Heart right ventricle (tissue), 16 donors: ENCODE results near the gene IFNL4. TPM values are rescaled to one million over a fixed set of nuclear protein-coding genes. Genes with fewer than 3 reads are reported as not detected.

Experiments
- ATAC-seq, 8 donors: fragments of 200-7000 bp; cut with Tn5 transposase; one replicate each; pipeline ENCODE4 v1.9.1; 2020; ENCODE audit warnings: mild to moderate bottlenecking in 8 of 8, moderate library complexity in 8 of 8, moderate number of reproducible peaks in 1 of 8
- DNase-seq, 2 donors: peaks; one replicate each; pipeline ENCODE4 v3.0.0-alpha.2; 2020
- H3K27ac ChIP-seq, 10 donors: fragments of 200-600 bp; sonication (generic) in 2 of 10; one replicate each; pipeline versions ENCODE4 v1.5.0 to v1.8.0; 2020 to 2022; ENCODE audit warnings: mild to moderate bottlenecking in 3 of 10
- H3K27me3 ChIP-seq, 7 donors: fragments of 200-600 bp; one replicate each; pipeline ENCODE4 v1.8.0; 2021 to 2022; ENCODE audit warnings: mild to moderate bottlenecking in 2 of 7
- H3K36me3 ChIP-seq, 9 donors: fragments of 200-600 bp; sonication (generic) in 1 of 9; one replicate each; pipeline versions ENCODE4 v1.5.0 to v1.8.0; 2020 to 2022; ENCODE audit warnings: mild to moderate bottlenecking in 2 of 9
- H3K4me1 ChIP-seq, 9 donors: fragments of 200-600 bp; sonication (generic) in 1 of 9; one replicate each; pipeline versions ENCODE4 v1.5.0 to v1.8.0; 2020 to 2022; ENCODE audit warnings: mild to moderate bottlenecking in 4 of 9
- H3K4me3 ChIP-seq, 10 donors: fragments of 200-600 bp; sonication (generic) in 2 of 10; one replicate each; pipeline versions ENCODE4 v1.5.0 to v1.8.0; 2020 to 2022; ENCODE audit warnings: mild to moderate bottlenecking in 7 of 10, moderate library complexity in 2 of 10
- H3K9me3 ChIP-seq, 11 donors: fragments of 200-600 bp in 10 of 11; sonication (generic) in 2 of 11; one replicate each; pipeline versions ENCODE4 v1.5.0 to v1.8.0; 2013 to 2022; ENCODE audit warnings: mild to moderate bottlenecking in 2 of 11, control low read depth in 1 of 11, moderate library complexity in 1 of 11
- WGBS, 2 donors: extraction: QIAGEN DNeasy Blood & Tissue Kit; methylation state at CpG; one replicate each; pipeline ENCODE4 v1.1.7; 2013; ENCODE audit warnings: inconsistent platforms in 1 of 2; 5-methylcytosine and 5-hydroxymethylcytosine counted together
- intact Hi-C, 10 donors: fragments of 100-400 bp; cut with DNase I; formaldehyde crosslinking; loops; one replicate each; pipeline versions ENCODE4 v1.11.1 to v1.14.2; 2022
- polyA plus RNA-seq, 2 donors: library from polyadenylated mRNA; stranded (reverse); fragments of 200-250 nt; gene quantifications; one replicate each; pipeline ENCODE4 v1.2.3, GENCODE V29; 2013
- total RNA-seq, 10 donors: library from RNA; stranded (reverse); fragmentation: NEBNext Ultra II Directional in 3 of 10; extraction: Animal tissue kit (Norgen Biotek cat#: 25700) in 3 of 10; gene quantifications; one replicate each; pipeline versions ENCODE4 v1.2.1 to v1.2.4, GENCODE V29; 2021 to 2023
- TF ChIP-seq, protein P1 (sequence below), 9 donors: fragments of 200-600 bp; sonication (generic) in 2 of 9; IDR thresholded peaks; one replicate each; pipeline versions ENCODE4 v1.5.0 to v1.8.0; 2021 to 2022; ENCODE audit warnings: antibody characterized with exemption in 9 of 9, mild to moderate bottlenecking in 5 of 9, moderate library complexity in 1 of 9
- donor health status: Arrhythmogenic right ventricular cardiomyopathy.
- donor health status: ischemic (EF 13 %, LVEDD 7.1; RV severe dilation, severe dysfunction).
- donor health status: healthy with polysubstance abuse.
- donor health status: DM: no; HTN: yes; CAD: no.
- donor health status: DM: no; HTN: no; CAD: no.
- donor health status: ischemic (EF 25% LVEDD 6.9; RV normal size, moderate dysfunction).
- donor health status: ischemic (EF 25% LVEDD 5.7; RV mildly dilated, moderate dysfunction).
- donor health status: healthy.
- donor health status: DM: yes; HTN: yes; CAD: no.
- donor health status: Ischemic cardiomyopathy.
- donor health status: ischemic (EF 35%, LVEDD 5.7; RV mildly dilated, moderate dysfunction).
- donor health status: nonischemic (EF 11% LVEDD 7.7; RV severe dilation, severe dysfunction).
- donor health status: DM: yes; HTN: yes; CAD: no.
- donor health status: PGD.
- donor health status: ischemic (EF 29% LVEDD 5.4; RV normal size, mild dysfunction).
- donor health status: nonischemic (EF 23%, LVEDD 6.1; RV moderate dilation, normal function).

The IFNL4 gene
- total and polyA plus RNA-seq, 12 donors: not detected

DNA sequence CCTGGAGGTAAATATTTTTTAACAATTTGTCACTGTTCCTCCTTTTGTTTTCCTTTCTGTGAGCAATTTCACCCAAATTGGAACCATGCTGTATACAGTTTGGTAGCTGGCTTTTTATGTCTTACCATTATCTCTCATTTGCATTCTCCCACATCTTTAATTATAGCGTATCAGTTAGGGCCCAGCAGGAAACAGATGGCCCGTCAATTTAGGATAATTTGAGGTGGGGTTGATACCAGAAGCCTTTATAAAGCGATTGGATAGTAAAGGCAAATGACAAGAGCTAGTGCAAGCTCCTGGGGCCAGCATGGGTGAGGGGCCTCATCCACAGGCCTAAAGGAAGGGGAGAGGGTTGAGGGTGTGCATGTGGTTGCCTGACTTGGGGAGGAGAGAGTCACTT, 3.8 kb upstream of the IFNL4 start:
- Histone ChIP-seq H3K9me3 (peaks cover 0 to 9% (median 0%) of the 10 kb centered on the region in 11 donors), H3K4me3 (no peak overlapping the region), H3K36me3 (no peaks in the 10 kb centered on the region), H3K27me3 (peaks cover 17 to 84% (median 54%) of the 10 kb centered on the region in 7 donors), H3K27ac (no peak overlapping the region), H3K4me1 (peaks cover 0 to 8% (median 4%) of the 10 kb centered on the region in 9 donors)
- intact Hi-C loops: no loop called here
- TF ChIP-seq, protein P1, sequence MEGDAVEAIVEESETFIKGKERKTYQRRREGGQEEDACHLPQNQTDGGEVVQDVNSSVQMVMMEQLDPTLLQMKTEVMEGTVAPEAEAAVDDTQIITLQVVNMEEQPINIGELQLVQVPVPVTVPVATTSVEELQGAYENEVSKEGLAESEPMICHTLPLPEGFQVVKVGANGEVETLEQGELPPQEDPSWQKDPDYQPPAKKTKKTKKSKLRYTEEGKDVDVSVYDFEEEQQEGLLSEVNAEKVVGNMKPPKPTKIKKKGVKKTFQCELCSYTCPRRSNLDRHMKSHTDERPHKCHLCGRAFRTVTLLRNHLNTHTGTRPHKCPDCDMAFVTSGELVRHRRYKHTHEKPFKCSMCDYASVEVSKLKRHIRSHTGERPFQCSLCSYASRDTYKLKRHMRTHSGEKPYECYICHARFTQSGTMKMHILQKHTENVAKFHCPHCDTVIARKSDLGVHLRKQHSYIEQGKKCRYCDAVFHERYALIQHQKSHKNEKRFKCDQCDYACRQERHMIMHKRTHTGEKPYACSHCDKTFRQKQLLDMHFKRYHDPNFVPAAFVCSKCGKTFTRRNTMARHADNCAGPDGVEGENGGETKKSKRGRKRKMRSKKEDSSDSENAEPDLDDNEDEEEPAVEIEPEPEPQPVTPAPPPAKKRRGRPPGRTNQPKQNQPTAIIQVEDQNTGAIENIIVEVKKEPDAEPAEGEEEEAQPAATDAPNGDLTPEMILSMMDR (IDR thresholded peaks at IDR 0.05): no peak
- DNase-seq (no peak), ATAC-seq (no peak)
- 33 to 34% methylated on average over 3 of the region's 3 CpGs for WGBS, 2 donors

DNA sequence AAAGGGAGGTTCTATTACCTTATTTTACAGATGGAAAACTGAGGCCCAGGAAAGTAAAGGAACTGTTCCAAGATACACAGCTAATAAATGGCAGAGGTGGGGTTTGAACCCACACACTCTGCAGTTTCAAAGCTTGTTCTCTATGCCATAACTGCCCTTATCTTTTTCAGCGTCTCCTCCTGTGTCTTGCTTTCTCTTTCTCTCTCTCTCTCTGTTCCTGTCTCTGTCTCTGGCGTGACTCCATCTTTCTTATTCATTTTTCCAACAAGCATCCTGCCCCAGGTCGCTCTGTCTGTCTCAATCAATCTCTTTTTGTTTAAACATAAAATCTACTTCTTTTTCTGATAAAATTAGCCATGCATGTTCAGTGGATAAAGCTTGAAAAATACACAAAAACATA, 3.2 kb upstream of the IFNL4 start:
- TF ChIP-seq, protein P1 (IDR thresholded peaks at IDR 0.05): no peak
- no peak for ATAC-seq
- H3K9me3 ChIP-seq: peaks cover 0 to 4% (median 0%) of the 10 kb centered on the region in 11 donors

DNA sequence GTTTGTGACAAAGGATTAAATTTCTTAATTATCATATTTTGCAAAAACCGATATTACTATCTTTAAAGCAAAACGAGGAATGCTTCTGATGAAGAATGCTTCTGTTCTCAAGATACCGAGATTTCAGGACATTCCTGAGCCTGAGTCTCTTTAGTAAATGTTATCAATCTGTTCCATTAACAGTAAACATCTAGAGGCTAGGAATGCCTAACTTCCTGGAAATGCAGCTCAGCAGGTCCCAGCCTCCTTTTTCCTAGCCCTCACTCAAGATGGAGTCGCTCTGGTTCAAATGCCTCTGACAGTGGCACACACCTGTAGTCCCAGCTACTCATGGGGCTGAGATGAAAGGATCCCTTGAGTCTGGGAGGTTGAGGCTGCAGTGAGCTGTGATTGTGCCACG, 2.4 kb upstream of the IFNL4 start:
- TF ChIP-seq, protein P1 (IDR thresholded peaks at IDR 0.05): no peak
- Histone ChIP-seq H3K4me1 (peaks cover 0 to 14% (median 8%) of the 10 kb centered on the region in 9 donors), H3K36me3 (no peaks in the 10 kb centered on the region), H3K9me3 (no peaks in the 10 kb centered on the region), H3K4me3 (no peak overlapping the region), H3K27ac (no peak overlapping the region), H3K27me3 (peaks cover 21 to 80% (median 56%) of the 10 kb centered on the region in 7 donors)
- intact Hi-C loops: no loop called here
- 60 to 67% methylated on average over 5 of the region's 5 CpGs for WGBS, 2 donors
- ATAC-seq (no peak), DNase-seq (no peak)

More for the DNA sequence above, 3.2 kb upstream of the IFNL4 start:
- no peak for DNase-seq
- WGBS, 2 donors: 40 to 59% methylated on average over 3 of the region's 3 CpGs
- Histone ChIP-seq H3K27ac (no peak overlapping the region), H3K27me3 (peaks cover 21 to 85% (median 60%) of the 10 kb centered on the region in 7 donors), H3K4me1 (peaks cover 0 to 14% (median 8%) of the 10 kb centered on the region in 9 donors), H3K36me3 (no peaks in the 10 kb centered on the region), H3K4me3 (no peak overlapping the region)
- intact Hi-C loops: no loop called here

DNA sequence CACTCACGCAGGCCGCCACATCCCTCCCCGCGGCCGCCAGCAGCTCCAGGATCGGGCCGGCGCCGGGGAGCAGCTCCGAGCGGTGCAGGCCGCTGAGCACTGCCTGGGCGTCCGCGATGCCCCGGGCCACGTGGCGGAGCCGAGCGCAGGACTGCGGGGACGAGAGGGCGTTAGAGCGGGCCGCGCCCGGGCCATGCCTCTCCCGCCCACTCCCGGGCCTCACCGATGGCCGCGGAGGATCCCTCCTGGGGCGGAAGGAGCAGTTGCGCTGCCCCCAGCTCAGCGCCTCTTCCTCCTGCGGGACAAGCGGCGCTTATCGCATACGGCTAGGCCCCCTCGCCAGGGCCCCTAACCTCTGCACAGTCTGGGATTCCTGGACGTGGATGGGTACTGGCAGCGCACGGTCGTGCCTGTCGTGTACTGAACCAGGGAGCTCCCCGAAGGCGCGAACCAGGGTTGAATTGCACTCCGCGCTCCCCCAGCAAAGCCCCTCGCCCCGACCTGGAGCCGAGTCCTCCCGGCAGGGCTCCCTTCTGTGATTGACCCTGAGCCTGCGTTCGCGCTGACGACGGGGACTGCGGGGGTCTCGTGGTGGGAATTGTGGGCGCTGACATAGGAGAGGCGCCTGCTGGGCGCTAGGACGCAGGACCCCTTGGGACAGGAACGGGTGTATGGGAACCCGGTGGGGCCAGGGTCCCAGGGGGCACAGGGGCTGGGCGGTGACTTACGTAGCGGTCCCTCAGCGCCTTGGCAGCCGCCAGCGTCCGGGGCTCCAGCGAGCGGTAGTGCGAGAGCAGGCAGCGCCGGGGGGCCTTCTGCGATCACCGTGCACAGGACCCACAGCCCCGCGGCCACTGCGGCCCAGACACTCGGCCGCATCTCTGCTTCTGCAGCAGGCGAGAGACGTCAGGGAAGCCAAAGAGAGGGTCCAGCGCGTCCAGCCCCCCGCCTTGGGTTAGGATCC, 673 bp downstream of the IFNL4 start:
- TF ChIP-seq, protein P1 (IDR thresholded peaks at IDR 0.05): no peak
- H3K4me3 ChIP-seq: peak overlapping the region in 1 of 10 donors; percentile 7
- H3K36me3 ChIP-seq: no peaks in the 10 kb centered on the region
- H3K27ac ChIP-seq: no peak overlapping the region
- H3K9me3 ChIP-seq: no peaks in the 10 kb centered on the region
- intact Hi-C loops: no loop called here
- DNase-seq: no peak
- peaks cover 21 to 74% (median 58%) of the 10 kb centered on the region in 7 donors for H3K27me3 ChIP-seq
- WGBS, 2 donors: 11% methylated on average over 90 to 92 of the region's 92 CpGs
- H3K4me1 ChIP-seq: peaks cover 0 to 14% (median 8%) of the 10 kb centered on the region in 9 donors
- peak in 3 of 8 donors; percentile 30 to 69 (median 61) for ATAC-seq
